GM12873 (cell line): ENCODE measurements around the gene KIF1A.

Experiments
- CTCF ChIP-seq: IDR thresholded peaks from 2 replicates; pipeline ENCODE4 v1.5.1; 2012; ENCODE audit warnings: low read depth, mild to moderate bottlenecking, moderate library complexity, low read length, control low read depth; ENCODE audit not compliant: insufficient read depth; ENCODE audit errors: missing control alignments

Gene KIF1A

DNA sequence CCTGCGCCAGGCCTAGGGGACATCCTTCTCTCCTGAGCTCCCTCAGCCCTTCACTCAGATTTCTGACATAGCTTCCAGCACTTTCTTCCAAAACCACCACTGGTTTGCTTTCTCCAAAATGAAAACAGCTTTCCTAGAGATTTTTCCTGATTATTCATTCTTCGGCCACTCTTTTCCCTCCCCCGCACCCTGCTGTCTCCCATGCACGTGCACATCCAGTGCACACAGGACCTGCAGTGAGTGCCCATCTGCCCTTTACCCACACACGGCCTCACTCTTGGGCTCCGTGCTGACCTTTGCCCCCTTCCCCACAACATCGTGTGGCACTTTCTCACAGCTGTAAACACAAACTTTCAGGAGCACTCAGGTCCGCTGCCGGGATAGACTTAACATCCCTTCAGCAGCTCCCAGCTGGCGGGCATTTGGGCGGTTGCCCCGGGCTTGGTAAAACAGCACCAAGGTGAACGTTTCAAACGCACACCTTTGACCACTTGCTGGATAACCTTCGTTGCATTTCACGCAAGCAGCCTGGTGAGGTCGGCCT is 25.8 kb downstream of the KIF1A start:
- no peak for TF ChIP-seq CTCF

GRCh38 chr2:240793313-240794177 is 26.5 kb downstream of the KIF1A start:
- no peak for TF ChIP-seq CTCF

DNA sequence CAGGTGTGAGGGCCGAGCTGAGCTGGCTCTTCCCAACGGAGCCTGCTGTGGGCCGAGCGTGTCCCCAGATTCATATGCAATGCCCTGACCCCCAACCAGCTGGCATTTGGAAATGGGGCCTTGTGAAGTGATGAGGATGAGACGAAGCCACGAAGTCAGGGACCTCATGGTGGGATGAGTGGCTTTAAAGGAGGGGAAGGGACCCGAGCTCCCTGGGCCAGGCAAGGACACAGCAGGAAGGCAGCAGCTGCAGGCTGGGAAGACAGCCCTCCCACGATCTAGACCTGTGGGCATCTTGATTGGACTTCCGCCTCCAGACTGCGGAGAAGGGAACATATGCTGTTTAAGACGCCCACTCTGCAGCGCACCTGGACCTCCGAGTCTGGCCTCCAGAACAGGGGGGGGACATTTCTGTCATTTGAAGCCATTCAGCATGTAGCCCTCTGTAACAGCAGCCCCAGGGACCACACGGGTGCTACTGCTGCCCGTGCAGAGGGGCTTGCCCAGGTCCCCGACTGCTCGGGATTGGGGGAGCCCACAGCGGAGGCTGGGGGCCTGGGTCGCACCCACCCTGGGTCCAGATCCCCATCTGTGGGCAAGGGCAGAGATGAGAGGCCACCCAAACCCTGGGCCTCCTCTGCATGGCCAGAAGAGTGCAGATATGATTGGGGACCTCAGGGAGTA is 27.2 kb downstream of the KIF1A start:
- TF ChIP-seq CTCF: no peak

- TF ChIP-seq CTCF: no peak
Measured at GRCh38 chr2:240791821-240792628, 28.0 kb downstream of the KIF1A start.

- no peak for TF ChIP-seq CTCF
Measured at GRCh38 chr2:240791221-240791800, 28.7 kb downstream of the KIF1A start.

- no peak for TF ChIP-seq CTCF
Measured at GRCh38 chr2:240790370-240791220, 29.4 kb downstream of the KIF1A start.
